GM12878 (cell line): ENCODE results near the gene SUGCT. TPM values are rescaled to one million over a fixed set of nuclear protein-coding genes. Genes with fewer than 3 reads are reported as not detected.

Experiments
- ATAC-seq: fragments of 200-7000 bp; cut with Tn5 transposase; 3 replicates; pipeline ENCODE4 v1.9.1; 2020; ENCODE audit warnings: mild to moderate bottlenecking, moderate library complexity
- BruUV-seq: library from RNA; stranded (reverse); fragments of 400-500 nt; replicated peaks from 2 replicates; lab custom pipeline; 2021; lab: Mats Ljungman, UMichigan
- CTCF ChIA-PET: fragments of 300-600 bp; sonication (Branson Sonifier 250); formaldehyde crosslinking; extraction: SDS; loops from one replicate; lab custom pipeline; 2021; ENCODE audit warnings: inconsistent platforms; lab: Yijun Ruan, JAX
- POLR2A ChIA-PET: fragments of 350-600 bp; formaldehyde crosslinking; extraction: SDS; loops from one replicate; lab custom pipeline; 2021; ENCODE audit warnings: inconsistent platforms; lab: Charles Lee
- RAD21 ChIA-PET: fragments of 300-600 bp; sonication (Branson Sonifier 250); formaldehyde crosslinking; loops from one replicate; lab custom pipeline; 2023; ENCODE audit warnings: antibody characterized with exemption; ENCODE audit not compliant: unreplicated experiment; lab: Charles Lee
- SMC1A ChIA-PET: fragments of 300-600 bp; sonication (Branson Sonifier 250); formaldehyde crosslinking; loops from one replicate; lab custom pipeline; 2023; ENCODE audit not compliant: unreplicated experiment, uncharacterized antibody; lab: Charles Lee
- DNase-seq: peaks from one replicate; pipeline ENCODE4 v3.0.0-alpha.2; 2011; ENCODE audit warnings: low read depth, low spot score
- FAIRE-seq: peaks from 3 replicates; lab custom pipeline; 2011; peaks lifted over from hg19 to GRCh38; lab: Jason Lieb, UNC
- H2AFZ ChIP-seq: 2 replicates; pipeline ENCODE4 v1.6.0; 2011; ENCODE audit warnings: low read depth, low read length, control low read depth; ENCODE audit not compliant: control insufficient read depth
- H3K27ac ChIP-seq: 2 replicates; pipeline ENCODE4 v1.5.1; 2011; ENCODE audit warnings: control low read depth; ENCODE audit not compliant: control insufficient read depth, insufficient read depth
- H3K27me3 ChIP-seq, 2 experiments: replicated peaks in 1 of 2; 2 replicates each; pipeline versions ENCODE4 v1.6.0 to v1.6.1; 2011; ENCODE audit warnings: low read length in 1 of 2; ENCODE audit not compliant: control insufficient read depth in 2 of 2, insufficient read depth in 2 of 2
- H3K36me3 ChIP-seq, 2 experiments: 2 replicates each; pipeline ENCODE4 v1.5.1; 2011; ENCODE audit warnings: low read length in 1 of 2; ENCODE audit not compliant: control insufficient read depth in 2 of 2, insufficient read depth in 2 of 2
- H3K4me1 ChIP-seq: 2 replicates; pipeline ENCODE4 v1.6.1; 2011; ENCODE audit warnings: mild to moderate bottlenecking, low read length, moderate library complexity, mixed read lengths; ENCODE audit not compliant: control insufficient read depth, insufficient read depth
- H3K4me2 ChIP-seq: 2 replicates; pipeline ENCODE4 v1.6.0; 2011; ENCODE audit warnings: control low read depth; ENCODE audit not compliant: control insufficient read depth, insufficient read depth
- H3K4me3 ChIP-seq: fragments of 200-600 bp; sonication (generic); 2 replicates; pipeline ENCODE4 v1.5.1; 2016
- H3K79me2 ChIP-seq: 2 replicates; pipeline ENCODE4 v1.6.0; 2011; ENCODE audit warnings: low read length; ENCODE audit not compliant: control insufficient read depth, insufficient read depth
- H3K9ac ChIP-seq: 2 replicates; pipeline ENCODE4 v1.8.0; 2011; ENCODE audit warnings: low read length, control low read depth, mixed read lengths; ENCODE audit not compliant: control insufficient read depth, insufficient read depth
- H3K9me3 ChIP-seq: replicated peaks from 3 replicates; pipeline ENCODE4 v1.5.1; 2011; ENCODE audit warnings: mild to moderate bottlenecking, low read length; ENCODE audit not compliant: control insufficient read depth, insufficient read depth
- H4K20me1 ChIP-seq: 2 replicates; pipeline ENCODE4 v1.6.0; 2011; ENCODE audit not compliant: control insufficient read depth, insufficient read depth
- BACH1 ChIP-seq: fragments of 450-650 bp; IDR thresholded peaks from 2 replicates; pipeline ENCODE4 v1.6.1; 2017; ENCODE audit warnings: mild to moderate bottlenecking, borderline replicate concordance
- BCL11A ChIP-seq: IDR thresholded peaks from 2 replicates; pipeline ENCODE4 v1.6.1; 2011; ENCODE audit warnings: low read depth, low read length
- CEBPB ChIP-seq, 2 experiments: fragments of 150-350 bp in 1 of 2; IDR thresholded peaks; 2 replicates each; pipeline ENCODE4 v1.6.1; 2012 to 2014; ENCODE audit warnings: low read depth in 2 of 2, low read length in 2 of 2, borderline replicate concordance in 1 of 2, inconsistent platforms in 1 of 2
- GATAD2B ChIP-seq: fragments of 450-650 bp; conservative IDR thresholded peaks from 2 replicates; pipeline ENCODE4 v1.6.1; 2017; ENCODE audit warnings: low read depth, mild to moderate bottlenecking, moderate library complexity
- HDAC2 ChIP-seq: fragments of 200-600 bp; sonication (generic); IDR thresholded peaks from 2 replicates; pipeline ENCODE4 v1.6.1; 2017
- NFIC ChIP-seq: IDR thresholded peaks from 2 replicates; pipeline ENCODE4 v1.6.1; 2012; ENCODE audit warnings: low read depth, mild to moderate bottlenecking, inconsistent platforms, low read length, moderate library complexity
- NR2C2 ChIP-seq: IDR thresholded peaks from 2 replicates; pipeline ENCODE4 v1.6.1; 2011; ENCODE audit warnings: borderline replicate concordance, low read depth; ENCODE audit not compliant: control insufficient read depth, insufficient read length
- POLR2AphosphoS5 ChIP-seq: IDR thresholded peaks from 2 replicates; pipeline ENCODE4 v1.6.1; 2011; ENCODE audit warnings: mild to moderate bottlenecking, low read length, inconsistent platforms
- RCOR1 ChIP-seq: conservative IDR thresholded peaks from 2 replicates; pipeline ENCODE4 v1.6.1; 2012; ENCODE audit warnings: low read depth, low read length, improper control_type of control experiment
- SIX5 ChIP-seq: IDR thresholded peaks from 2 replicates; pipeline ENCODE4 v1.6.1; 2011; ENCODE audit warnings: mild to moderate bottlenecking, low read depth, low read length, moderate library complexity; ENCODE audit not compliant: severe bottlenecking
- SREBF1 ChIP-seq: IDR thresholded peaks from 2 replicates; pipeline ENCODE4 v1.6.1; 2012; ENCODE audit warnings: mild to moderate bottlenecking, low read length
- ZNF384 ChIP-seq: IDR thresholded peaks from 2 replicates; pipeline ENCODE4 v1.6.1; 2012; ENCODE audit warnings: low read depth, mild to moderate bottlenecking, low read length, improper control_type of control experiment, borderline replicate concordance
- WGBS: methylation state at CpG from one replicate; pipeline ENCODE4 v1.1.6; 2016; ENCODE audit warnings: low lambda C conversion rate; ENCODE audit not compliant: insufficient replicate concordance, insufficient coverage; ENCODE audit errors: missing lambda C conversion rate; 5-methylcytosine and 5-hydroxymethylcytosine counted together
- in situ Hi-C: fragments of 300-500 bp; cut with MboI; formaldehyde crosslinking; loops from 9 replicates; pipeline ENCODE4 v1.14.3; 2018; ENCODE audit warnings: mixed read lengths
- intact Hi-C: fragments of 100-400 bp; cut with micrococcal nuclease; formaldehyde crosslinking; loops from one replicate; pipeline ENCODE4 v1.14.2; 2022; ENCODE audit not compliant: unreplicated experiment
- polyA plus RNA-seq, 11 experiments: library from polyadenylated mRNA; depleted of rRNA in 4 of 11; unstranded in 6 of 11; stranded (reverse) in 5 of 11; fragments of >200 nt; fragmentation: Nextera tagmentation in 4 of 11; fragmentation: Illumina TruSeq in 1 of 11; extraction: Ambion mirVana in 4 of 11; extraction: Trizol in 1 of 11; gene quantifications; 1 replicate in 1 of 11; 2 replicates in 10 of 11; pipeline versions ENCODE4 v1.2.1 to v1.2.3, GENCODE V29; 2011 to 2016; ENCODE audit warnings: inconsistent platforms in 2 of 11, missing spikeins in 2 of 11, low read depth in 1 of 11
- total RNA-seq, 4 experiments: library from RNA; depleted of rRNA in 3 of 4; stranded (reverse); fragments of >200 nt in 3 of 4; fragmentation: Illumina TruSeq in 1 of 4; extraction: Trizol in 1 of 4; gene quantifications; 2 replicates each; pipeline versions ENCODE4 v1.2.1 to v1.2.3, GENCODE V29; 2013 to 2021
- TF ChIP-seq, protein P1 (sequence below): fragments of 450-650 bp; conservative IDR thresholded peaks from 2 replicates; pipeline ENCODE4 v1.6.1; 2017; ENCODE audit warnings: mild to moderate bottlenecking, moderate library complexity

SUGCT gene
- total and polyA plus RNA-seq, 10 of the 15 experiments (the other 5 are each of a cell fraction or from before 2014, with no cell fraction given) = 0.08 to 1.2 (median 0.67) TPM; not detected in 1

DNA sequence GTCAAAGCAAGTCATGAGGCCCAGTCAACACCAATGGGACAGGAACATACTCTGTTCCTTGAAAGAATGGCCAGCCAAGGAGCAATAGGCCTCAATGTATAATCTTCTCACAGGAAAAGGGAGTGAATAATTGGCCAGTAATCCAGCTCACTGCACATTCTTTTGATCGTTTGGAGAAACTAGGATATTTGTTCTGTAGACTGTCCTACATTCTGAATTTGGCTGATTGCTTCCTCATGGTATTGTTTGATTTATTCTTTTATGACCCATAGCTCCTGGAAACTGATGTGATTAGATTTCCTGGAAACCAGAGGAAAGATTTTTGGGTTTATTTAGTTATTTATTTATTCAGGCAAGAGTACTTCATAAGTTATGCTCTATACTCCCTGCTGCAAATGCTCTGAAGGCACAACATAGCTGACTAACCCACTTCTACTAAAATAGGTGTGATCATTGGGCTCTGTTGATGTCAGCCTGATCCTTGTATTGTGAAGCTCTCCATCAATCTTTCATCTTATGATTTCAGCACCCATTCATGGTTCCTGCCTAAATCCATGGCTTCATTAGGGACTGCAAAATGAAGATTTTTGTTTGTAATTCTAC lies 745.2 kb downstream of the SUGCT start:
- Histone ChIP-seq H3K4me2 (no peak overlapping the region), H3K4me3 (no peak overlapping the region), H3K4me1 (no peaks in the 10 kb centered on the region), H3K36me3 (no peaks in the 10 kb centered on the region), H3K9me3 (no peaks in the 10 kb centered on the region), H3K9ac (no peak overlapping the region), H3K79me2 (no peaks in the 10 kb centered on the region), H4K20me1 (no peaks in the 10 kb centered on the region), H2AFZ (no peak overlapping the region), H3K27me3 (no peaks in the 10 kb centered on the region), H3K27ac (no peak overlapping the region)
- POLR2A ChIA-PET = interaction anchor here (0.6 kb wide), 1 partner anchor 505 kb away, joined by 5 read pairs; no protein-coding TSS in a partner anchor
- no peak for ATAC-seq
- RAD21 ChIA-PET = no interaction called here
- in situ Hi-C loops = no loop called here
- CTCF ChIA-PET = no interaction called here
- no peak for DNase-seq
- WGBS = 0% methylated on average over 1 of the region's 1 CpG
- TF ChIP-seq SREBF1 (no peak), GATAD2B (no peak), RCOR1 (no peak), CEBPB (IDR thresholded peaks at IDR 0.05; ENCODE audit: borderline replicate concordance in 1 of 2, low read depth in 2 of 2, low read length in 2 of 2) (no peak), BACH1 (no peak), NFIC (no peak), ZNF384 (no peak), HDAC2 (no peak), SIX5 (no peak), BCL11A (no peak), NR2C2 (no peak), POLR2AphosphoS5 (no peak)
- TF ChIP-seq, protein P1, sequence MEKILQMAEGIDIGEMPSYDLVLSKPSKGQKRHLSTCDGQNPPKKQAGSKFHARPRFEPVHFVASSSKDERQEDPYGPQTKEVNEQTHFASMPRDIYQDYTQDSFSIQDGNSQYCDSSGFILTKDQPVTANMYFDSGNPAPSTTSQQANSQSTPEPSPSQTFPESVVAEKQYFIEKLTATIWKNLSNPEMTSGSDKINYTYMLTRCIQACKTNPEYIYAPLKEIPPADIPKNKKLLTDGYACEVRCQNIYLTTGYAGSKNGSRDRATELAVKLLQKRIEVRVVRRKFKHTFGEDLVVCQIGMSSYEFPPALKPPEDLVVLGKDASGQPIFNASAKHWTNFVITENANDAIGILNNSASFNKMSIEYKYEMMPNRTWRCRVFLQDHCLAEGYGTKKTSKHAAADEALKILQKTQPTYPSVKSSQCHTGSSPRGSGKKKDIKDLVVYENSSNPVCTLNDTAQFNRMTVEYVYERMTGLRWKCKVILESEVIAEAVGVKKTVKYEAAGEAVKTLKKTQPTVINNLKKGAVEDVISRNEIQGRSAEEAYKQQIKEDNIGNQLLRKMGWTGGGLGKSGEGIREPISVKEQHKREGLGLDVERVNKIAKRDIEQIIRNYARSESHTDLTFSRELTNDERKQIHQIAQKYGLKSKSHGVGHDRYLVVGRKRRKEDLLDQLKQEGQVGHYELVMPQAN = no peak
- no peak for FAIRE-seq
- intact Hi-C loops = no loop called here
- SMC1A ChIA-PET = interaction anchor here (0.6 to 1.4 kb wide), 3 partner anchors 13 to 1024 kb away, joined by 3 to 4 read pairs (median 3); no protein-coding TSS in a partner anchor
- BruUV-seq = no TSS peak
